SU-DHL-6 (cell line): ENCODE results near the gene FTCD.

Experiments used
- EZH2phosphoT487 ChIP-seq: fragments of 200-600 bp; sonication (generic), shearing (Covaris generic); conservative IDR thresholded peaks from 2 replicates; pipeline ENCODE4 v1.6.1; 2018; ENCODE audit warnings: mild to moderate bottlenecking, antibody characterized with exemption, low read length, moderate library complexity, mixed read lengths
- TF ChIP-seq, protein P1 (sequence below): fragments of 200-600 bp; sonication (generic); IDR thresholded peaks from one replicate; pipeline ENCODE4 v1.5.1; 2017; ENCODE audit warnings: antibody characterized with exemption, mild to moderate bottlenecking, low read length, moderate library complexity; ENCODE audit not compliant: insufficient read depth, poor library complexity, severe bottlenecking

DNA sequence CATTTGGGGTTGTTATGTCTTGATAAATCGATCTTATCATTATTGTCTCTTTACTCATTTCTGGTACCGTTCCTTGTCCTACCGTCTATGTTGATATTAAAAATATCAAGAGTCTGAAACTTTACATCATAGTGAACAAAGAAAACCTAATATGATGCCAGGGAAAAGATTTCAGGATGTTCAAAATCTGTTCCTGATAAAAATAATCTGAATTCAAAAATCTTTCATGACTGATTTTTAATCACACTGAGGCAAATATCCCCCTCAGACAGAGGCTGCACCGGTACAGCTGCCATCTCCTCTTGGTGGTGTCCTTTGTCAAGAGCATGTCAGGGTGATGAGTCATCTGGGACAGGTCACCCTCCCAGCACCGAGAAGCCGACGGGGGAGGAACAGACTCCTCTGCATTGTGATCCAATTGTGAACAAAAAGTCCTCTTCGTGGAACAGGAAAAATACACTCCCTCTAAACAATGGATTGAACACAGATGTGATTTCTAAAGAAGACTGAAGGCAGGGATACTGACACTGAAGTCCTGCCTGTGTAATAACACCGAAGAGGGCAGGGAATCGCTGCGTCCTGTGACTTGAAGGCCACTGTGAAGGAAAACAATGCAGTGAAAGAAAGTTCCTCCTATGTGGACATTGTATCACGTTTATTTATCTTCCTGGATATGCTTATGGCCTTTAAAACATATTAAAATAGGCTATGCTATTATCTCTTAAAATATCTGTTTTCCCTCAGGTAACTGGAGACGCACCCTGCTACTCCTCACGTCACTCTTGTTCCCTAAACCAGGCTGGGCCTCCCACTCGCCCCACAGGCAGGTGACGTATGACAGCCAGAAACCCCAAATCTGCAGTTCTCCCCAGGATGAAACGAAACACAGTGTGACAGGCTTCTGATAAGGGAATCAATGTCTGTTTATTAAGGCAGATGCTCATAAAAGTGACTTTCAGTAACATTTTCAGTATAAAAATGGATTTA, 33.1 kb upstream of the FTCD start:
- TF ChIP-seq, protein P1, sequence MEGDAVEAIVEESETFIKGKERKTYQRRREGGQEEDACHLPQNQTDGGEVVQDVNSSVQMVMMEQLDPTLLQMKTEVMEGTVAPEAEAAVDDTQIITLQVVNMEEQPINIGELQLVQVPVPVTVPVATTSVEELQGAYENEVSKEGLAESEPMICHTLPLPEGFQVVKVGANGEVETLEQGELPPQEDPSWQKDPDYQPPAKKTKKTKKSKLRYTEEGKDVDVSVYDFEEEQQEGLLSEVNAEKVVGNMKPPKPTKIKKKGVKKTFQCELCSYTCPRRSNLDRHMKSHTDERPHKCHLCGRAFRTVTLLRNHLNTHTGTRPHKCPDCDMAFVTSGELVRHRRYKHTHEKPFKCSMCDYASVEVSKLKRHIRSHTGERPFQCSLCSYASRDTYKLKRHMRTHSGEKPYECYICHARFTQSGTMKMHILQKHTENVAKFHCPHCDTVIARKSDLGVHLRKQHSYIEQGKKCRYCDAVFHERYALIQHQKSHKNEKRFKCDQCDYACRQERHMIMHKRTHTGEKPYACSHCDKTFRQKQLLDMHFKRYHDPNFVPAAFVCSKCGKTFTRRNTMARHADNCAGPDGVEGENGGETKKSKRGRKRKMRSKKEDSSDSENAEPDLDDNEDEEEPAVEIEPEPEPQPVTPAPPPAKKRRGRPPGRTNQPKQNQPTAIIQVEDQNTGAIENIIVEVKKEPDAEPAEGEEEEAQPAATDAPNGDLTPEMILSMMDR, result no peak
- TF ChIP-seq EZH2phosphoT487, result no peak
